ENCODE results near the gene SHB.

SHB gene

GRCh38 chr9:38022203-38022895, 46.7 kb downstream of the SHB start:
- DNase-seq = no peak

DNA sequence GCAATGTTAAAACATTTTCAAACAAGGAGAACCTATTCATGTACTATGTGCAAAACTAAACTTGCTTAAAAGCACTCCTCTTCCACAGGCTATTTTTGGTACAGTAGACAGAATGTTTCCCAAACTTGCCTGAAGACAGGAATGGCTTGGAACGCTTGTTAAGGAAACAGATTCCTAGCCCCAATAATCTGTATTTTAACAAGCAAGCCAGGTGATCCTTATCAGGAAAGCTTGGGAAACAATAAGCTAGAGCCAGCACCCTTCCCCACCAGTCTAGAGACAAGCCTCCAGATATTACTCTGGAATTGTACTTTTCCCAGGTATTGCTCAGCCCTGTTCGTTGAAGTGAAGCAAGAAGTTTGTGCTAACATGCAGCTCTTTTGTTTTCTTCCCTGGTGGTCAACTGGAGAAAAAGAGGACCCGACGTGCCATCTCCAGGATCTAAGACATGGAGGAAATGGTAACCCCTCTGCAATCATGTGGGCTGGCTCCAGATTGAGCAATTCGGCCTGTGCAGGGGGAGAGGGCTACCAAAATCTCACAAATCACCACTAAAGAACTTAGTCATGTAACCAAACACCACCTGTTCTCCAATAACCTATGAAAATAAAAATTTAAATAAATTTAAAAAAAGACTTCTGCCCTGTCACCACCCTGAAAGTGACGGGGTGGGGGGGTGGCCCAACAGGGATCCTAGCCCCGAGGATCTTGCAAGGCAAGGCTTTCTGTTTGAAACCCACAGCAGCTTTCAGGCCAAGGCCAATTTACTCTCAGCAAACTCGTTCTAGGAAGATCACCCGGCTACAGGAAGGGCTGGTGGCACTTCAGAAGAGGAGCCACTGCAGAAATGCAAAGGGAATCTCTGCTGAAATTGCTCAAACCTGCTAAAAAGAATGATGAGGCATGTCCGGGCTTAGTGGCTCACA, 48.6 kb downstream of the SHB start:
- DNase-seq = no peak

DNA sequence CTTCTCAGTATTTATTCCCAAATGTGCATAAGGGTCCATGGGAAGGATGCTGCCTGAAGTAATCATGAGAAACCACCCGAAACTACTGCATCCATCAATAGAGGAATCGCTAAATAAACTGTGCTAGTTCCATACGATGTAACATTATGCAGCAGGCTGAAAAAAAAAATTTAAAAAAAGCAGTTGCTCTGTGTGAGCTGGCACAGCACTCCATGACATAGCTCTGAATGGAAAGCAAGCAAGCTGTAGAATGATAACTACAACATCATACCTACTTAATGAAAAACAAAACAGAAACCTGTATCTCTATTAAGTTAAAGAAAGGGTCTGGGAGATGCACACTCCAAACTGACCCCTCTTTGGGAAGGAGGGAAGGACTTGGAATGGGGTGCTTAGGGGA, 49.3 kb downstream of the SHB start:
- DNase-seq = no peak

DNA sequence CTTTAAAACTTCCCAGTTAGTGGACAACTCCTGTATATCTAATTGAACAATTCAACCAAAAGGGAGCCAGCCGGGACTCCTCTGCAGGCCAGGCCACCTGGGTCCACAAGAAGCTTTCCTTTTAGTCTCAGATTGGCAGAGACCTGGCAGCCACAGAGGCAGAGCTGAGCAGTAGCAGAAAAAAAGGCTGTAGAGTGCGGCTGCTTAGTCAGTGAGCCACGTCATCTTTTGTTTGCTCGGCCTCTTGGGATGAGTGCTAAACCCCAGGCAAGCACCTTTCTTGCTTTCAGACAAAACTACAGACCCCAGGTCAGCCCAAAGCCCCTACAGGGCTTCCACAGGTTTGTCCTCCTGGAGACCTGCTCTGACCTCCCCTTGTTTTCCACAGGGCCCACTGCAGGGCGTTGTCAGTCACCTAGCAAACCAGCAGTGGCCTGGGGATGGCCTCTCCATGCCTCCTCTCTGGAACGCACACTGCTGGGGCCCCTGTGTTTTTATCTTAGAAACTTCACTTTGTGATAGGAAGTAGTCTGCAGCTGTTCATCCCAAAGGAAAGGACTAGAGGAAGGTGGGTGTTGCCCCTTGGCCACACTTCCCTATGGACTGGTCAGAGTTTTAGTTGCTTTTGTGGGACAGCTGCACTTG, 49.9 kb downstream of the SHB start:
- no peak for DNase-seq

DNA sequence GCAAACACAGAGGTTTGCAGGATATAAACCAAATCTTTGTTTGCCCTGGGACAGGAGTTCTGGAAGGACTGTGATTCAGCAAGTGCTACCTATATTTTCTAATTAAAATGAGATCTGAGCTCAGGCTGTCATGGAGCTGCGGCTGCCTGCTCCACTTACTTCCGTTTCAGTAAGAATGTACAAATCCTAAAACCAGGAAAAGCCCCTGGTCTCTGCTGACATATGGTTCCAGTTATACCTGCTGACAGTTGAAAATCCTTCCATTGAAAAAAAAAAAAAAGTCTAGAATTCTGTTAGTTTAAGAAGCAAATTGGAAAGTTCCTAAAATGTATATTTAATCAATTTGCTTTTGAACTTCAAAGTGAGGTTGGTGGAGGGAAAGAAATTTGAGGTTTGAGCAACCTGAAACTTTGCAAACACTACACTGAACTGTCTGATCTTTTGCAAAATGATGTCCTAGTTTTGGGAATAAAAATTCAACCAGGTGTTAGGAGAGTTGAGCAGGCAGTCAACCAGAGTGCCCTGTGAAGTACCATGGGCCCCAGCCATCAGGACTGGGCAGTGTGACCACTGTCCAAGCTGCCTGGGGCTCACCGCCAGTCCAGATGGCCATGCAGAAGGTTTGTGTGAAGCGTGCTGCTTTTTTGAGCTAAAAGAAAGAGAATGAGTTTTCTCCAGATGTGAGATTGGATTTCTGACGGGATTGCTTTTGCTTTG, 50.6 kb downstream of the SHB start:
- no peak for DNase-seq

- no peak for DNase-seq
Measured at GRCh38 chr9:38017885-38018186, 51.2 kb downstream of the SHB start.

- DNase-seq = no peak
Measured at GRCh38 chr9:38017149-38017884, 51.7 kb downstream of the SHB start.

- DNase-seq = no peak
Measured at GRCh38 chr9:38016375-38017135, 52.5 kb downstream of the SHB start.

DNA sequence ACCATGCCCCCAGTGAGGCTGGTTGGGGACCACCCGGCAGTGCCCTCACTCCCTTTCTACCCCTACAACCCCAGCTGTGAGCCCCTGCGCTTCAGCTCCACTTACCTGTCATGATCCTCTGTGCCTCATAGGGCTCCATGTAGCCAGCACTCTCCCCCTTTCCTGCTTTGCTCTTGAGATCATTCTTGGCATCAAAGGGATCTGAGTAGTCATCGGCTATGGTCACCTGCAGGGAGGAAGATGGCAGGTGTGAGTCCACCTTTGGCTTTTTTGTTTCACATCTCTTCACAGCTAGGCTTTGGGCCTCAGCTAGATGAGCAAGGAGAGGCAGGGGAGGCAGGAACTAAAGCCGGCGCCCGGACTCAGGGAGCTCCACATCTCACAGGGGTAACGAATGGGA, 53.1 kb downstream of the SHB start:
- DNase-seq = no peak

DNA sequence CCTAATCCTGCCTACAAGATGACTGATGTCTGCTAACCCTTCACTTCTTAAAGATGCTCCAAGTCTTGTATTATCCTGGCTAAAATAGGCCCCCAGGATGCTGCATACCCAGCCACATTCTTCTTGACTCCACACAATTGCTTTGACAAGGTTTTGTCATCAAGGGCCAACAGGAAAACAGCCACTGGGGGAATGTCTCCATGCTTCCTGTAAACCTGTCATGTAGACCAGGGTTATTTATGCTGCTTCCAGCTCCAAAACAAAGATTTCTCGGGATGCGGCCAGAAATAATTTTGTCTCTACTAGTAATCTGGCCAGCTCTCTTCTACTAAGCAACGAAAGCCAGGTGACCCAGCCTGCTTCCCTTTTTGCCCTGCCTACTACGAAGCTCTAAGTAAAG, 53.8 kb downstream of the SHB start:
- no peak for DNase-seq

DNA sequence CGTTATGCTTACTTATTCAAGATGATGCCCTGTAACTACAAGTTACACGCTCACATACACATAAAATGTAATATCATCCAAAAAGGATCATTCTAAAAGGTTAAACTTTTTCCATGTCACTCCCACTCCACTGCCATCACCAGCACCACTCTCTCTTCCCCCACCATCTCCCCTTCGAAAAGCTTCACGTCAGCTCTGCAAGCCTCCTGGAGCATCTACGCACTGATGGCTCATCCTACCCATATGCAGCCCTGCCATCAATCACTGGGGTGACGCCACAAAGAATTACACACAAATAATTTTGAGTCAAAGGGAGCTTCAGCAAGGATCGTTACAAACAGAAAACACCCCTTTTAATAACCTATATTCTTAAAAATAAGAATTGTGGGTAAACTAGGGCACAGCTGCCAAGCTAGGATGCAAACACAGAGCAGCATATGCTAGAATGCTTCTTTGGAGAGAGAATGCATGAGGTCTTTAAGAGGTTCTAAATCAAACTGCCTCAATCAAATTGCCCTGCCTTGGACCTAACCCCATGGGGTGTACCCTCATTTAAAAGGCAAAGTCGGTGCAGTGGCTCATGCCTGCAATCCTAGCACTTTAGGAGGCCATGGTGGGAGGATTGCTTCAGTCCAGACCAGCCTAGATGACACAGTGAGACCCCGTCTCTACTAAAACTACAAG, 56.1 kb downstream of the SHB start:
- no peak for DNase-seq

DNA sequence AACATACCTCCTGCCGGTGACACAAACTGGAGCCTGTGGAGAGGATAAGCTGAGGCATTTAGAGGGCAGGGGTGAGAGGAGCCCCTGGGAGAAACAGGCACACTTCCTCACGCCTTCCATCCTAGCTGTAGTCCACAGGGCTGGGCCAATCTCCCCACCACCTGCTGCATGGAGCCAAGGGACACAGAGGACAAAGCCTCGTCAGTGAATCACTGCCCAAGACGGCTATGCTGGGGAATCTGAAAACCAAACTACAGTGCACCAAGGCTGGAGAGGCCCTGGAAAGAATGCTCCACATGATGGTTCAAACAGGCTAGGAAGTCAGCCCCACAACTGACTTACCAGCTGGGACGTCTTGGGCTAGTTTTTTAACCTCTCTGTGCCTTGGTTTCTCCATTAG, 57.0 kb downstream of the SHB start:
- no peak for DNase-seq

- no peak for DNase-seq
Measured at GRCh38 chr9:38010918-38011704, 57.9 kb downstream of the SHB start.

- DNase-seq = no peak
Measured at GRCh38 chr9:38009990-38010389, 59.0 kb downstream of the SHB start.

- DNase-seq = no peak
Measured at GRCh38 chr9:38009035-38009501, 60.0 kb downstream of the SHB start.

DNA sequence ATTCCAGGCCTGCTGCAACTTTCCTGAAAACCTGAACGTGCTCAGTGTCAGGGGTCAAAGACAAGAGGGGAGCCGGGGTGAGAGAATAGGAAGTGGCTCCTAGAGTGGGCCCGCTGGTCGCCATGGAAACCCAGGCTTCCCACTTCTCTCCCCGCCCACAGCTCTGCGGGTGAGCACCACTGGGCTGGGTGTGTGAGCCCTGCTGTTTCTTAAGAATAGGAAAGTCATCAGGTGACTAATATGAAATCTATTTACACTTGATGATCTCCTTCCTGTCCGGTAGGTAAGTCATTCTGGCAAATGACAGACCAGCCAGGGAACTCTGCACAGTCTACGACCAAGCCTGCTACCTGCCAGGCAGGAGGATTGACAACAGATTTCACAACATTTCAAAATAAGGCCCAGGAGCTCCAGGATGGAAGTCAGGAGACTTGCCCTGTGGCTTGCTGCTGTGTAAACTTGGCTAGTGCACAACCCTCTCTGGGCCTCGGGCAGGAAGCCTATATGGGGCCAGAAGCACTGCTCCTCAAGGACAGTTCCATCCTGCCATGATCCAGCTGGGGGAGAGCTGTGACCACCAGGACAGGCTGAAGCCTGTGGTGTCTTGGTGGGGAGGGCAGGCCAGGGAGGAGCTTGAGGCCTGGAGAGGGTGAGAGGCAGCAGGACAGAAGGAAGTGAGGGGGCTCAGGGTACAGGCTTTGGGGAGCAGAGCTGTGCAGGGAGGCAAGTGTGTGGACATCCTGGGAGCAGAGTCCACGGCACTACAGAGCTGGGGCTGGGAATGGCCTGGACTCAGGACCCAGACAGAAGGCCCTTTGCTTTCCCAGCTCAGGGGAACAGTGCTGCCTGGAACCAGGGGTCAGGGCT, 60.6 kb downstream of the SHB start:
- no peak for DNase-seq

GRCh38 chr9:38007016-38007415, 62.0 kb downstream of the SHB start:
- DNase-seq = no peak

GRCh38 chr9:38006163-38006562, 62.9 kb downstream of the SHB start:
- no peak for DNase-seq
